ENCODE measurements around the gene L2HGDH. TPM values are rescaled to one million over a fixed set of nuclear protein-coding genes. Genes with fewer than 3 reads are reported as not detected.

L2HGDH gene
- total and polyA plus RNA-seq, 9 of the 15 experiments (the other 6 are each of a cell fraction or from before 2014, with no cell fraction given): 1.7 to 16.1 (median 10.5) TPM

- no peak for TF ChIP-seq MGA (IDR thresholded peaks at IDR 0.05)
- TF ChIP-seq WHSC1 (IDR thresholded peaks at IDR 0.05; ENCODE audit: low read length): no peak
- TF ChIP-seq CREB3L1 (IDR thresholded peaks at IDR 0.05; ENCODE audit: borderline replicate concordance, low read depth): no peak
- TF ChIP-seq RAD51 (IDR thresholded peaks at IDR 0.05; ENCODE audit: borderline replicate concordance, low read depth): no peak
- no peak for TF ChIP-seq BRF2 (IDR thresholded peaks at IDR 0.05; ENCODE audit: borderline replicate concordance, insufficient read depth, insufficient read length)
- no peak for TF ChIP-seq HLTF (IDR thresholded peaks at IDR 0.05)
- no peak for TF ChIP-seq HOMEZ (CRISPR knock-in tag; IDR thresholded peaks at IDR 0.05)
- no peak for TF ChIP-seq PRPF4 (IDR thresholded peaks at IDR 0.05; ENCODE audit: insufficient read depth, low read depth, low read length, poor library complexity, severe bottlenecking)
- no peak for TF ChIP-seq FOXP1 (CRISPR knock-in tag; IDR thresholded peaks at IDR 0.05)
- TF ChIP-seq STAG1 (CRISPR knock-in tag; IDR thresholded peaks at IDR 0.05; ENCODE audit: borderline replicate concordance): no peak
Measured at GRCh38 chr14:50212726-50213125, 99.3 kb downstream of the L2HGDH start (continued).
